ENCODE data around the gene SCML1.

SCML1 gene

DNA sequence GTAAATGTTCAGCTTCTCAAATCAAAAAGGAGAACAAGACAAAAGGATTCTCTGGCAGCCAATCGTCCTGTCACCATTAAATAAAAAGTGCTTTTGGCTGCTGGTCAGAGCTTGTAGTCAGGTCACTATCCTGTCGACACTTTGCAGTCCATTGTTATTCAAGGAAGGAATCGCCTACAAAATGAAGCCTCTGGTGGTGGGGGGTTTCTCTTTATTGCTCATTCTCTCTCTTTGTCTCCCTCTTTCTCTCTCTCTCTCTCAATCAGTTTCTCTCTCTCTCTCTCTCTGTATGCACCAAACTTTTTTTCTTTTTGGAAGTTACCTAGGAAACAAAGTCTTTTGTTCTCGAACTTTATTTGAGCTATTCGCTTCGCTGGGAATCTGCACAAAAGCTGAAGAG is 17.6 kb upstream of the SCML1 start:
- Histone ChIP-seq H3K36me3 (ENCODE audit: control insufficient read depth, low read length) (no peaks in the 10 kb centered on the region), H3K27ac (ENCODE audit: low read depth, low read length) (no peak overlapping the region), H3K79me2 (ENCODE audit: control insufficient read depth, low read length) (no peaks in the 10 kb centered on the region), H3K4me2 (ENCODE audit: low read length) (no peak overlapping the region), H4K20me1 (ENCODE audit: control insufficient read depth, insufficient read depth, low read depth, low read length) (no peaks in the 10 kb centered on the region), H3K9me3 (ENCODE audit: control insufficient read depth, insufficient read depth, low read length) (no peaks in the 10 kb centered on the region), H3F3A (ENCODE audit: control insufficient read depth, insufficient read depth) (no peaks in the 10 kb centered on the region), H3K4me3 (ENCODE audit: low read length) (no peak overlapping the region), H3K27me3 (ENCODE audit: control insufficient read depth, low read length) (no peaks in the 10 kb centered on the region), H3K9me2 (replicated peaks; ENCODE audit: control insufficient read depth, low read length) (no peaks in the 10 kb centered on the region), H3K4me1 (ENCODE audit: control insufficient read depth, low read length) (no peaks in the 10 kb centered on the region)
- TF ChIP-seq CTCF (IDR thresholded peaks at IDR 0.05; ENCODE audit: low read depth, low read length, poor library complexity, severe bottlenecking) (no peak), EZH2phosphoT487 (IDR thresholded peaks at IDR 0.05; ENCODE audit: borderline replicate concordance, low read length) (no peak)

GRCh38 chrX:17721715-17722114 is 15.6 kb upstream of the SCML1 start:
- H3F3A ChIP-seq (ENCODE audit: control insufficient read depth, insufficient read depth): no peaks in the 10 kb centered on the region
- no peaks in the 10 kb centered on the region for H3K4me1 ChIP-seq (ENCODE audit: control insufficient read depth, low read length)
- H3K9me2 ChIP-seq (replicated peaks; ENCODE audit: control insufficient read depth, low read length): no peaks in the 10 kb centered on the region
- TF ChIP-seq CTCF (IDR thresholded peaks at IDR 0.05; ENCODE audit: low read depth, low read length, poor library complexity, severe bottlenecking): no peak
- TF ChIP-seq EZH2phosphoT487 (IDR thresholded peaks at IDR 0.05; ENCODE audit: borderline replicate concordance, low read length): no peak
- H3K4me2 ChIP-seq (ENCODE audit: low read length): no peak overlapping the region
- no peaks in the 10 kb centered on the region for H3K36me3 ChIP-seq (ENCODE audit: control insufficient read depth, low read length)
- H3K27ac ChIP-seq (ENCODE audit: low read depth, low read length): no peak overlapping the region
- no peaks in the 10 kb centered on the region for H3K79me2 ChIP-seq (ENCODE audit: control insufficient read depth, low read length)
- no peaks in the 10 kb centered on the region for H4K20me1 ChIP-seq (ENCODE audit: control insufficient read depth, insufficient read depth, low read depth, low read length)
- H3K9me3 ChIP-seq (ENCODE audit: control insufficient read depth, insufficient read depth, low read length): no peaks in the 10 kb centered on the region
- no peaks in the 10 kb centered on the region for H3K27me3 ChIP-seq (ENCODE audit: control insufficient read depth, low read length)
- no peak overlapping the region for H3K4me3 ChIP-seq (ENCODE audit: low read length)

GRCh38 chrX:17725181-17725580 is 12.1 kb upstream of the SCML1 start:
- Histone ChIP-seq H3K4me3 (ENCODE audit: low read length) (no peak overlapping the region), H4K20me1 (ENCODE audit: control insufficient read depth, insufficient read depth, low read depth, low read length) (no peaks in the 10 kb centered on the region), H3F3A (ENCODE audit: control insufficient read depth, insufficient read depth) (no peaks in the 10 kb centered on the region), H3K27ac (ENCODE audit: low read depth, low read length) (no peak overlapping the region), H3K79me2 (ENCODE audit: control insufficient read depth, low read length) (no peaks in the 10 kb centered on the region), H3K27me3 (ENCODE audit: control insufficient read depth, low read length) (no peaks in the 10 kb centered on the region), H3K9me3 (ENCODE audit: control insufficient read depth, insufficient read depth, low read length) (no peaks in the 10 kb centered on the region), H3K4me1 (ENCODE audit: control insufficient read depth, low read length) (no peaks in the 10 kb centered on the region), H3K9me2 (replicated peaks; ENCODE audit: control insufficient read depth, low read length) (no peaks in the 10 kb centered on the region), H3K4me2 (ENCODE audit: low read length) (no peak overlapping the region), H3K36me3 (ENCODE audit: control insufficient read depth, low read length) (no peaks in the 10 kb centered on the region)
- TF ChIP-seq CTCF (IDR thresholded peaks at IDR 0.05; ENCODE audit: low read depth, low read length, poor library complexity, severe bottlenecking): no peak
